Smooth muscle cell (in vitro differentiated cells): Measurements from ENCODE around the gene FOXP1. TPM values are rescaled to one million over a fixed set of nuclear protein-coding genes. Genes with fewer than 3 reads are reported as not detected.
A peak's percentile ranks its signal among the peaks of the same experiment; 100 is the strongest.

Experiments
- DNase-seq: peaks from one replicate; lab custom pipeline; 2025; ENCODE audit not compliant: unreplicated experiment; lab: John Stamatoyannopoulos, UW
- H2AFZ ChIP-seq: fragments of 200-600 bp; sonication (generic); 2 replicates; pipeline ENCODE4 v1.6.0; 2016; ENCODE audit warnings: antibody characterized with exemption, low read depth, mild to moderate bottlenecking
- H3F3A ChIP-seq: fragments of 200-600 bp; sonication (generic); 2 replicates; pipeline ENCODE4 v1.6.0; 2017; ENCODE audit warnings: antibody characterized with exemption, low read depth
- H3K27ac ChIP-seq: fragments of 200-600 bp; sonication (generic); 2 replicates; pipeline ENCODE4 v1.5.1; 2016; ENCODE audit warnings: low read depth, mild to moderate bottlenecking
- H3K27me3 ChIP-seq: fragments of 200-600 bp; sonication (generic); 2 replicates; pipeline ENCODE4 v1.6.1; 2016; ENCODE audit warnings: low read depth, mild to moderate bottlenecking
- H3K36me3 ChIP-seq: fragments of 200-600 bp; sonication (generic); 2 replicates; pipeline ENCODE4 v1.5.1; 2016; ENCODE audit warnings: low read depth
- H3K4me1 ChIP-seq: fragments of 200-600 bp; sonication (generic); 2 replicates; pipeline ENCODE4 v1.5.1; 2016; ENCODE audit warnings: low read depth
- H3K4me2 ChIP-seq: fragments of 200-600 bp; sonication (generic); 2 replicates; pipeline ENCODE4 v1.6.0; 2016; ENCODE audit warnings: mild to moderate bottlenecking
- H3K4me3 ChIP-seq: fragments of 200-600 bp; sonication (generic); 2 replicates; pipeline ENCODE4 v1.5.1; 2016; ENCODE audit warnings: mild to moderate bottlenecking
- H3K79me2 ChIP-seq: fragments of 200-600 bp; sonication (generic); 2 replicates; pipeline ENCODE4 v1.6.0; 2016; ENCODE audit warnings: low read depth, mild to moderate bottlenecking
- H3K9ac ChIP-seq: fragments of 200-600 bp; sonication (generic); 2 replicates; pipeline ENCODE4 v1.6.0; 2016; ENCODE audit warnings: low read depth
- H3K9me3 ChIP-seq: fragments of 200-600 bp; sonication (generic); replicated peaks from 2 replicates; pipeline ENCODE4 v1.5.1; 2016; ENCODE audit warnings: low read depth
- H4K20me1 ChIP-seq: fragments of 200-600 bp; sonication (generic); 2 replicates; pipeline ENCODE4 v1.6.0; 2016; ENCODE audit warnings: low read depth
- WGBS: methylation state at CpG from one replicate; pipeline ENCODE4 v1.1.7; 2016; ENCODE audit warnings: low lambda C conversion rate; 5-methylcytosine and 5-hydroxymethylcytosine counted together
- polyA plus RNA-seq: library from polyadenylated mRNA; unstranded; fragments of >200 nt; fragmentation: Nextera tagmentation; extraction: Ambion mirVana; gene quantifications from 2 replicates; pipeline ENCODE4 v1.2.1, GENCODE V29; 2016
- total RNA-seq: library from RNA; depleted of rRNA; stranded (reverse); fragments of >200 nt; gene quantifications from 2 replicates; pipeline ENCODE4 v1.2.3, GENCODE V29; 2014
- TF ChIP-seq, protein P1 (sequence below): fragments of 200-600 bp; sonication (generic); IDR thresholded peaks from 2 replicates; pipeline ENCODE4 v1.5.1; 2017; ENCODE audit warnings: borderline replicate concordance, mild to moderate bottlenecking, antibody characterized with exemption; ENCODE audit not compliant: insufficient read depth, poor library complexity, severe bottlenecking

FOXP1 gene
- total and polyA plus RNA-seq, 2 experiments from 2014 or later, result 40.9 to 68.0 TPM

DNA sequence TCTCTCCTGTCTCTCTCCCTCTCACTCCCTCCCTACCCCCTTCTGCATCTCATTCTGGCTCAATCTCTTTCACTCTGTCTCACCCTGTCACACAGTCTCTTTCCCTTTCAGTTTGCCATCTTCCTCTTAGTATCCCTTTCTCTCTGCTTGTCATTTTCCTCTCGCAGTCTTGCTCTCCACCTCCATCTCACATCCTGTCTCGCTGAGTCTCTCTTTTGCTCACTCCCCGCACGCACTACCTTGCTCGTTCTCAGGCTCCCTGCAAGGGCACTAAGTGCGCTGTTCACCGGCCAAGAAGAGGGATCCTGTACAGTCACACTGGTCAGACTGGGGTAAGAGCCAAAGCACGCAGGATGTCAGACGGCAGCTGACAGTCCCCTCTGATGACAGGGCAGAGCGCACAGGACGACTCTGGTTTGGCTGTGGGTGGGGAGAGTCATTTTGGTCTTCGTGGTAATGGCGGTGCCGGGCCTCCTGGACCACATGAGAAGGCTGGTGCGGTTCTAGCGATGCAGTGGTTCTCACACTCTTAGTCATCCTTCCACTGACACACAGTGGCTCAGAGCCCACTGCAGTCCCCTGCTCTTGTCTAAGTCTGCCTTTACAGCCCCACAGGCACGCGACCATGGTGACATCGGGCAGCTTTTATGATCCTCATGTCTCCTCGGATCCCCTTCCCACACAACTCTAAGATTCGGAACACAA lies 356.8 kb downstream of the FOXP1 start:
- peaks cover 13% of the 10 kb centered on the region for H3K4me1 ChIP-seq
- H3K4me3 ChIP-seq, result no peak overlapping the region
- H3K36me3 ChIP-seq, result no peaks in the 10 kb centered on the region
- H3K9me3 ChIP-seq, result no peaks in the 10 kb centered on the region
- H3F3A ChIP-seq, result peaks cover 6% of the 10 kb centered on the region
- TF ChIP-seq, protein P1, sequence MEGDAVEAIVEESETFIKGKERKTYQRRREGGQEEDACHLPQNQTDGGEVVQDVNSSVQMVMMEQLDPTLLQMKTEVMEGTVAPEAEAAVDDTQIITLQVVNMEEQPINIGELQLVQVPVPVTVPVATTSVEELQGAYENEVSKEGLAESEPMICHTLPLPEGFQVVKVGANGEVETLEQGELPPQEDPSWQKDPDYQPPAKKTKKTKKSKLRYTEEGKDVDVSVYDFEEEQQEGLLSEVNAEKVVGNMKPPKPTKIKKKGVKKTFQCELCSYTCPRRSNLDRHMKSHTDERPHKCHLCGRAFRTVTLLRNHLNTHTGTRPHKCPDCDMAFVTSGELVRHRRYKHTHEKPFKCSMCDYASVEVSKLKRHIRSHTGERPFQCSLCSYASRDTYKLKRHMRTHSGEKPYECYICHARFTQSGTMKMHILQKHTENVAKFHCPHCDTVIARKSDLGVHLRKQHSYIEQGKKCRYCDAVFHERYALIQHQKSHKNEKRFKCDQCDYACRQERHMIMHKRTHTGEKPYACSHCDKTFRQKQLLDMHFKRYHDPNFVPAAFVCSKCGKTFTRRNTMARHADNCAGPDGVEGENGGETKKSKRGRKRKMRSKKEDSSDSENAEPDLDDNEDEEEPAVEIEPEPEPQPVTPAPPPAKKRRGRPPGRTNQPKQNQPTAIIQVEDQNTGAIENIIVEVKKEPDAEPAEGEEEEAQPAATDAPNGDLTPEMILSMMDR, result no peak
- 45% methylated on average over 21 of the region's 21 CpGs for WGBS
- peak overlapping the region; percentile 66 for H3K4me2 ChIP-seq
- no peaks in the 10 kb centered on the region for H4K20me1 ChIP-seq
- peak overlapping the region; percentile 30 for H3K9ac ChIP-seq
- no peak overlapping the region for H2AFZ ChIP-seq
- peak overlapping the region; percentile 69 for H3K27ac ChIP-seq
- peaks cover 15% of the 10 kb centered on the region for H3K79me2 ChIP-seq
- DNase-seq, result no peak
- H3K27me3 ChIP-seq, result no peaks in the 10 kb centered on the region

DNA sequence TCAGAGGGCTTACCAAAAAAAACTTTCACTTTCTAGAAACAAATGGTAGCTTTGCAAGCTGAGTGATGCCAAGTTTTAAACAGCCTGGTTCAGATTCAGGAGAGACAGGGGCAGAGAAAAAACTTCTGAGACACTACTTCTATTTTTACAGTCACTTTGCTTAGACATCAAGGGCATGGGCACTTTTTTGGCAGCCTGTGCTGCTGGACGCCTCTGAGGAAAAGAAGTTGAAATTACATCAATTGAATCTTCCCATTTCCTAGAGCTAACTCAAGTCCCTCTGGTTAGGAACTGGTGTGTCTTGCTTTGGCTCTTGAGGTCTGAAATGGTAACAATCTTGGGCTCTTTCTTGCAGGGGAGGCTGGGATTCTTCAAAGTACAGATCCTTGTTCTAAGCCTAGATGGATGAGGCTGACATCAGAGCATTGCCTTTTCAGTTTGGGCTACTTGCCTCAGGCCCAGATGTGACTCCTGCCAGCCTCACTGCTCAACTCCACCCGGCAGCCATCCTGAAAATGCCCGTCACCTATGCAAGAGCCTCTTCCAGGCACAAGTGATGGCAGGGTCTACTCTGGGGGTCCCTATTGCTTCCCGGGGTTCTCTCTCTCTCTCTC lies 357.5 kb downstream of the FOXP1 start:
- Histone ChIP-seq H3K9me3 (no peaks in the 10 kb centered on the region), H3K4me2 (peak overlapping the region; percentile 59), H3K79me2 (peaks cover 15% of the 10 kb centered on the region), H3K4me3 (no peak overlapping the region), H3K36me3 (no peaks in the 10 kb centered on the region), H3K9ac (peak overlapping the region; percentile 18), H3K4me1 (peaks cover 13% of the 10 kb centered on the region), H3F3A (peaks cover 6% of the 10 kb centered on the region), H4K20me1 (no peaks in the 10 kb centered on the region), H3K27ac (peak overlapping the region; percentile 56), H3K27me3 (no peaks in the 10 kb centered on the region), H2AFZ (no peak overlapping the region)
- 92% methylated on average over 4 of the region's 4 CpGs for WGBS
- TF ChIP-seq, protein P1, result no peak
- DNase-seq, result no peak

DNA sequence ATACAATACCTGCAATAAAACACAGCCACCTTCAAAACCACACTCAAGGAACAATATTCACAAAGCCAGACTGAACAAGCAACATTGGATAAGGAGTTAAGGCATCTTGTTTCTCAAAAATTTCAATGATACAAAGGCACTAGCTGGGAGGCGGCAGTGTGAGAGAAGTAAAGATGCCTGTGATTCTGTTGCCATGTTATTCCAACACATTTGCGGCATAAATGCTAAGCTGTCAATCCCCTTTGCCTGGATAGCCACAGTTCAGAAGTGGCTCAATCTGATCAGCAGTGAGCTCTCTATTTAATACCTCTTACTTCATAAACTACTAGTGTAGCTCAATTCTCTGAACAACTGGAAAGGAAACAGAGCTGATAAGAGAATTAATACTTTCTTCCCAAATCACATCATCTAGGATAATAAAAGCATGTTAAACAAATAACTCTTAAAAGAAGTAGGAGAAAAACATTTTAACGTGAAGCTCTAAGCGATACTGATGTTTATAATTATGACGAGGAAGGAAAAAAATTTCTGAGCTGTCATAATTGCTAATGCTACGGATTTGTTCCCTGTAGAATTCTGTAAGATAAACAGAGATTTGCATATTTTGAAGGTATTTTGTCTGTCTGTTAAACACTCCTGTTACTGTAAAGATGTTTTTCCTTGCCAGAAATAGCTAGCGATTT lies 358.4 kb downstream of the FOXP1 start:
- peaks cover 11% of the 10 kb centered on the region for H3K4me1 ChIP-seq
- H3K9me3 ChIP-seq, result no peaks in the 10 kb centered on the region
- DNase-seq, result no peak
- TF ChIP-seq, protein P1, result no peak
- H3K27me3 ChIP-seq, result no peaks in the 10 kb centered on the region
- peaks cover 6% of the 10 kb centered on the region for H3F3A ChIP-seq
- no peaks in the 10 kb centered on the region for H4K20me1 ChIP-seq
- peaks cover 19% of the 10 kb centered on the region for H3K79me2 ChIP-seq
- H3K4me3 ChIP-seq, result no peak overlapping the region
- peak overlapping the region; percentile 59 for H3K4me2 ChIP-seq
- H3K36me3 ChIP-seq, result no peaks in the 10 kb centered on the region
- H3K9ac ChIP-seq, result peak overlapping the region; percentile 3
- WGBS, result 40% methylated on average over 7 of the region's 7 CpGs
- no peak overlapping the region for H2AFZ ChIP-seq
- H3K27ac ChIP-seq, result peak overlapping the region; percentile 56
